Activated CD8-positive, alpha-beta memory T cell treated with anti-CD3 and anti-CD28 coated beads, Interleukin-2, amount 10 ng/mL, durations not matched to agents 7 days and 5 days (primary cell): Measurements from ENCODE around the gene SCN5A. TPM values are rescaled to one million over a fixed set of nuclear protein-coding genes. Genes with fewer than 3 reads are reported as not detected.

ENCODE experiments used
- ATAC-seq: fragments of 150-1000 bp; cut with Tn5 transposase; one replicate; pipeline ENCODE4 v1.10.0; 2021; ENCODE audit warnings: moderate library complexity
- CTCF ChIA-PET: fragments of 350-600 bp; sonication (Branson Sonifier 250); formaldehyde crosslinking; loops from one replicate; lab custom pipeline; 2021; ENCODE audit warnings: antibody characterized with exemption; lab: Charles Lee
- DNase-seq: peaks from one replicate; pipeline ENCODE4 v3.0.0-alpha.2; 2020
- H3K27ac Mint-ChIP-seq: one replicate; pipeline ENCODE4 v1.8.0; 2021; ENCODE audit warnings: mild to moderate bottlenecking, mixed read lengths
- H3K27me3 Mint-ChIP-seq: one replicate; pipeline ENCODE4 v1.8.0; 2021; ENCODE audit warnings: mixed read lengths
- H3K36me3 Mint-ChIP-seq: one replicate; pipeline ENCODE4 v1.8.0; 2021; ENCODE audit warnings: mild to moderate bottlenecking, mixed read lengths
- H3K4me1 Mint-ChIP-seq: one replicate; pipeline ENCODE4 v1.8.0; 2021; ENCODE audit warnings: mixed read lengths
- H3K4me3 Mint-ChIP-seq: one replicate; pipeline ENCODE4 v1.8.0; 2021; ENCODE audit warnings: mild to moderate bottlenecking, moderate library complexity, mixed read lengths
- H3K9me3 Mint-ChIP-seq: one replicate; pipeline ENCODE4 v1.8.0; 2022; ENCODE audit warnings: low read depth, mixed read lengths
- total RNA-seq, 2 experiments: library from RNA; stranded (reverse); gene quantifications; one replicate each; pipeline ENCODE4 v1.2.3, GENCODE V29; 2021

The SCN5A gene
- total RNA-seq, 2 experiments from 2014 or later = not detected

DNA sequence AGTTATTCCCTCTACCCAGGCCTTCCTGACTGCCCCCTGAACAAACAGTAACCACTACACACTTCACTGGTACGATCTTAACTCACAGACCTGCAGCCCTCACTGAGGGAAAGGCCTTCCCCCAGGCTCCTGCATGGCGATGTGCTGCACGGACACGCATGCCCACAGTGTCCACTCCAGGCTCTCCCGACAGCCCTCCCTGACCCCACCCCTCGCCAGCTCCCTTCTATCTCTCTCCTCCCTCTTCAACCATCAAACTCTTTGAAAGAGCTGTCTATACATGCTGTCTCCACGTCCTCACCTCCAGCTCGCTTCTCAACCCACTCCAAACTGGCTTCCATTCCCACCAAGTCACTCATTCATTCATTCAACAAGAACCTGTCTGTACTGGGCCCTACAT, 3.9 kb downstream of the SCN5A start:
- peaks cover 3% of the 10 kb centered on the region for H3K27me3 Mint-ChIP-seq
- H3K27ac Mint-ChIP-seq = no peak overlapping the region
- CTCF ChIA-PET = interaction anchor here (1.0 to 1.7 kb wide), 3 partner anchors 16 to 150 kb away, joined by 3 to 6 read pairs (median 4); partner anchors contain the start of gene EXOG
- H3K4me3 Mint-ChIP-seq = no peak overlapping the region
- ATAC-seq (no peak), DNase-seq (peak; percentile 15)
- H3K36me3 Mint-ChIP-seq = no peaks in the 10 kb centered on the region
- no peaks in the 10 kb centered on the region for H3K9me3 Mint-ChIP-seq
- peaks cover 4% of the 10 kb centered on the region for H3K4me1 Mint-ChIP-seq

DNA sequence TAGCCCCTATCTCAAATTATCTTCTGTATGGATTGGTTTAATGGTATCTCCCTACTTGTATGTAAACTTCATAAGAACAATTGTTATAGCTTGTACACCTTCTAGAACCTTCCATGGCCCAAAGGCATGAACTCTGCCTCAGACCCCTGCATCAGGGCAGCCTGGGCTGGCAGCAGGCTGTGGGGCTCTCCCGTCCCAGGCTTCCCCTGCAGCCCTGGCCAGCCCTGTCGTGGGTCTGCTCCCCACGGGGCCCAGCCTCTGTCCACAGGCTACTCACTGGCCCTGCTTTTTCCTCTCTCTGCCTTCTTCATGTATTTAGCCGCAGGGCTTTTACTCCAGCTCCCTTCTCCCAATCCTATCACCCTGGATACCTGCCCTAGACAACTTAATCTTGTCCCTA, 4.4 kb downstream of the SCN5A start:
- CTCF ChIA-PET = interaction anchor here (0.9 to 1.0 kb wide), 2 partner anchors 18 to 124 kb away, joined by 3 to 4 read pairs; no protein-coding TSS in a partner anchor
- DNase-seq = no peak
- H3K4me1 Mint-ChIP-seq = peaks cover 4% of the 10 kb centered on the region
- H3K27ac Mint-ChIP-seq = no peak overlapping the region
- H3K36me3 Mint-ChIP-seq = no peaks in the 10 kb centered on the region
- no peaks in the 10 kb centered on the region for H3K9me3 Mint-ChIP-seq
- H3K27me3 Mint-ChIP-seq = peaks cover 3% of the 10 kb centered on the region
- H3K4me3 Mint-ChIP-seq = no peak overlapping the region
- no peak for ATAC-seq

DNA sequence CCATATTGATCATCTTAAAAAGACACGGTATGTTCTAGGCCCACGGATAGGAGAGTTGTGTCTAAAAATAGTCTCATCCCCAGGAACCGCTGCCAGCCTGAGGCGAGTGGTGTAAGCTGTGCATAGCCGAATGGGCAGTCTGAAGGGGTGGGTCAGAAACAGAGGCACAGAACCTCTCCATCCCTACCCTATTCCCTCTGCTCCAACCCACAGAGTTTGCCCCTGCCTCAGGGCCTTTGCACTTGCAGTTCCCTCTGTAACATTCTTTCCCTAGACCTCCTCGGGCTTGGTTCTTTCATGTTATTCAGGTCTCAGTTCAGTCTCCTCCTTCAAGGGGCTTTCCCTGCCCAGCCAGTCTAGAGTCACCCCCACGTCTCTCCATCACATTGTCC, 4.8 kb downstream of the SCN5A start:
- Mint-ChIP-seq H3K27ac (no peak overlapping the region), H3K4me3 (no peak overlapping the region), H3K27me3 (peaks cover 3% of the 10 kb centered on the region), H3K36me3 (no peaks in the 10 kb centered on the region), H3K4me1 (peaks cover 4% of the 10 kb centered on the region), H3K9me3 (no peaks in the 10 kb centered on the region)
- CTCF ChIA-PET = interaction anchor here (0.9 to 1.0 kb wide), 2 partner anchors 18 to 123 kb away, joined by 3 to 4 read pairs; no protein-coding TSS in a partner anchor
- ATAC-seq (no peak), DNase-seq (peak; percentile 25)

DNA sequence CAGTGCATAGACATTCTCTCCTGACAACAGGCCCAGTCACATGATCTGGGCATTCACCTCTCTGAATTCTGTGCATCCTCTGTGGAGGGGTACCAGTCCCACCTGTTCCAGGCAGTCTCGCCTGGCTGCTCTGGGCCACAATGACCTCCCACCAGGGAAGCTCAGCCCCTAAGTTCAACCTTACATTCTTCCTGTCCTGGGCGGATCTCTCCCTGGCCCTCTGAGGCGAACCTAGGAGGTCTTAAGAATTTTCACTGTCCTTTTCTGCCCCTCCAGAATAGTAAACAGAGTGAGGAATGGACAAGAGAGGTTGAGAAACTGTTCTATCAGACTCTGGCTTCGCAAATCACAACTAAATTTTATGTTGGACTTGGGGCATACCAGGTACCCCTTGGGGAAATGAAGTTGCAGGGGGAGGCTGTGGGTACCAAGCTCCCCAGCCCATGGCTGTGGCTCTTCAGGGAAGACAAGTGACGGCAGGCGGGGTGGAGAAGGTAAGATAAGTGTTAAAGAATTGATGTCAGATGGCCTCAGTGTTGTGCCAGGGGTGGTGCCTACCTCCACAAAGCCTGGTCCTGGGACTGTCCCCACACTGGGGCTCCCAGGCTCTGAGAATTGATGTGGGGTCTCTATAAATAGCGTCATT, 5.3 kb downstream of the SCN5A start:
- Mint-ChIP-seq H3K27ac (no peak overlapping the region), H3K9me3 (no peaks in the 10 kb centered on the region), H3K4me3 (no peak overlapping the region), H3K4me1 (peaks cover 4% of the 10 kb centered on the region), H3K36me3 (no peaks in the 10 kb centered on the region), H3K27me3 (peaks cover 3% of the 10 kb centered on the region)
- DNase-seq (no peak), ATAC-seq (no peak)
- CTCF ChIA-PET = interaction anchor here (0.9 kb wide), 1 partner anchor 123 kb away, joined by 4 read pairs; no protein-coding TSS in a partner anchor

DNA sequence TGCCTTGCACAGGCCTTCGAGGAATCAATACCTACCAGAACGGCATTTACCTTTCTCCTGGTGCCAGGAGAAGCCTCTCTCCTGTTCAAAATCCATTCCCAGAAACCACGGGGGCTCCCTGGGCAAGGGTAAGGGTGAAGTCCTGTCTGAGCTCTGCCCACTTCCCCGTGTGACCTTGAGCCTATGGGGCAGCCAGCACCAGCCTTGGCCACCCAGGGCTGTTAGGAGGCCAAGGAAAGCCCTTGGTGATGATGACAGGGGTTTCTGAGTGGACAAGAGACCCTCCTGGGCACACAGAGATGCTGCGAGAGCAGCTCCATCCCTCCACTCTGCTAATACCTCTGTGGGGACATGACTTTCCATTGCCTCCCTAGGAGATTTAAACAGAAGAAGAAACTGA, 5.9 kb downstream of the SCN5A start:
- H3K27ac Mint-ChIP-seq = no peak overlapping the region
- H3K9me3 Mint-ChIP-seq = no peaks in the 10 kb centered on the region
- DNase-seq (no peak), ATAC-seq (no peak)
- H3K27me3 Mint-ChIP-seq = peaks cover 3% of the 10 kb centered on the region
- no peak overlapping the region for H3K4me3 Mint-ChIP-seq
- H3K4me1 Mint-ChIP-seq = peaks cover 2% of the 10 kb centered on the region
- CTCF ChIA-PET = interaction anchor here (0.9 kb wide), 1 partner anchor 122 kb away, joined by 4 read pairs; no protein-coding TSS in a partner anchor
- no peaks in the 10 kb centered on the region for H3K36me3 Mint-ChIP-seq

DNA sequence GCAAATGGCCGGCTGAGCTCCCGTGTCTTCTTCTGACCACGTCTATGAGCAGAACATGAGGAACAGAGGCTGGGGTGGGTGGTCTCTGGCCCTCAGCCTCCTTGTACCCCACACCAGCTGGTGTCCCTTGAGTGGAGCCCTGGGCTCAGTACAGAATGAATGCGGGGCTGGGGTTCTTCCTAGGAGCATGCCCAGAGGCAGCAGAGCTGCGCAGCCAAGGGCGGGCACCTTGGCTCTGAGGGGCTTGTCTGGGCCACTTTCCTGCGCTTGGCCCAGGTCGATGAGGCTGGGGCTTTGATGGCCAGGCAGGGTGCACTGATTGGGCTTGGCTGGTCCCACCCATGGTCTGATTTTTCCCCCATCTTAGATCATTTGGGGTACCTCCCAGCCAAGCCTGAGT, 6.4 kb downstream of the SCN5A start:
- DNase-seq = no peak
- Mint-ChIP-seq H3K27me3 (peaks cover 3% of the 10 kb centered on the region), H3K9me3 (no peaks in the 10 kb centered on the region)

DNA sequence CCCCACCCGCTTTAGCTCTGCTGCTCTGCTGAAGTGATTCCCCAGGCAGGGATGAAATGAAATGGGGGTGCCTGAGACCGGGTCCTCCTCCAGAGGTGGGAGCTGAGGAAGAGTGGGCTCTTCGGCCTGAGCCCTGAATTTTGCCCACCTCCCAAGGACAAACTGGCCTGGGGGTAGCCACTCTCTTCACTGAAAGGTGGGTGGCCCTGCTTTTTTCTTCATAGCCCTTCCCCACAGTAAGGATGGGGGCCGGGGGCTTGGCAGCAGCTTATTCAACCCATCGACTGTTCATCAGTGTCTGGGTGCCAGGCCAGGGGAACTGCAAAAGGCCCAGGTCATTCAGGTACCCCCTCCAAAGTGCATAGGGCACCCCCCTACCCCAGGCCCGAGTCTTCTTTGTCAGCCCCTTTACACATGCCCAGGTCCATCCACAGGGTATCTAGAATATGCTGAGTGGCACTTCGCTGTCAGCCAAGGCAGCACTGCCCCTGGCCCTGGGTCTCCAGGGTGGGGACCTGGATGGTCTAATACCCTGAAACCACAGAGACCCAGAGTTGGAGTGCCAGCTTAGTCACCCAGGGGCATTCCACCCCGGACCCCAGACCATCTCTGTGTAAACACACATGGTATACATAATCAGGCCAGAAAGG, 7.9 kb downstream of the SCN5A start:
- peaks cover 5% of the 10 kb centered on the region for H3K4me1 Mint-ChIP-seq
- CTCF ChIA-PET = interaction anchor here (0.6 kb wide), 1 partner anchor 48 kb away, joined by 3 read pairs; no protein-coding TSS in a partner anchor
- no peaks in the 10 kb centered on the region for H3K36me3 Mint-ChIP-seq
- no peak for ATAC-seq
- no peak overlapping the region for H3K27ac Mint-ChIP-seq
- no peak overlapping the region for H3K4me3 Mint-ChIP-seq
- DNase-seq = no peak
- no peaks in the 10 kb centered on the region for H3K9me3 Mint-ChIP-seq
- H3K27me3 Mint-ChIP-seq = peaks cover 3% of the 10 kb centered on the region

More for the DNA sequence above, 6.4 kb downstream of the SCN5A start:
- Mint-ChIP-seq H3K4me1 (no peaks in the 10 kb centered on the region), H3K36me3 (no peaks in the 10 kb centered on the region), H3K27ac (no peak overlapping the region), H3K4me3 (no peak overlapping the region)
- CTCF ChIA-PET = interaction anchor here (0.9 kb wide), 1 partner anchor 122 kb away, joined by 4 read pairs; no protein-coding TSS in a partner anchor
- no peak for ATAC-seq

DNA sequence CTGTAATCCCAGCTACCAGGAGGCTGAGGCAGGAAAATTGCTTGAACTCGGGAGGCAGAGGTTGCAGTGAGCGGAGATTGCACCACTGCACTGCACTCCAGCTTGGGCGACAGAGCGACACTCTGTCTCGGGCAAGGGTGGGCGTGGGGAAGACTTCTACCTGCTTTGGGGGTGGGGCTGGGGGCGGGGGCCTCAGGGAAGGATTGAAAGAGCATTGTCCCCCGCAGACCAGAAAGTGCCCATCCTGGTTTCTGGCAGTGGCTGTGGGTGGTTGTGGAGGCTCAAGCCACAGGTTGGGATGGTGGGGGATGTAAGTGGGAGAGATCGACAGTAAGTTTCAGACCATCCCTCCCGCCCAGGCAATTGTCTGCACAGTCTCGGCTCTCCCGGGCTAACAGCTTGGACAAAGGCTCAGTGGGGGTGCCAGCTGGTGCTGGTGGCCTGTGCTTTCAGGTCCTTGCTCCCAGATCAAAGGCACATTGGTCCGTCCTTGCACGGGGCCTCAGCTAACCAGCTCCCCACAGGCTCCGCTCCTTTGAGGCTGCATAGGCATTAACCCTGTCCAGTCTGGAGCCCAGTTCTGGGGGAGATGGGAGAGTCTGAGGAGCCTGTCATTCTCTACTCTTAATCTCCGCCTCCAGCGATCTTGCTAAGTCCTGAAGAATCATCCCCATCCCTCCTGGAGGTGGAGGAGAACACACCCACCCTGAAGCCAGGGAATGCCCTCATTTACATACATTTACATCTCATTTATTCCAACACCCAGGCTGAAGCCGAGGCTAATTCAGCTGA, 8.6 kb downstream of the SCN5A start:
- H3K36me3 Mint-ChIP-seq = no peaks in the 10 kb centered on the region
- no peak overlapping the region for H3K4me3 Mint-ChIP-seq
- DNase-seq (no peak), ATAC-seq (no peak)
- peaks cover 3% of the 10 kb centered on the region for H3K27me3 Mint-ChIP-seq
- H3K27ac Mint-ChIP-seq = no peak overlapping the region
- H3K4me1 Mint-ChIP-seq = peaks cover 6% of the 10 kb centered on the region
- CTCF ChIA-PET = no interaction called here
- H3K9me3 Mint-ChIP-seq = no peaks in the 10 kb centered on the region

DNA sequence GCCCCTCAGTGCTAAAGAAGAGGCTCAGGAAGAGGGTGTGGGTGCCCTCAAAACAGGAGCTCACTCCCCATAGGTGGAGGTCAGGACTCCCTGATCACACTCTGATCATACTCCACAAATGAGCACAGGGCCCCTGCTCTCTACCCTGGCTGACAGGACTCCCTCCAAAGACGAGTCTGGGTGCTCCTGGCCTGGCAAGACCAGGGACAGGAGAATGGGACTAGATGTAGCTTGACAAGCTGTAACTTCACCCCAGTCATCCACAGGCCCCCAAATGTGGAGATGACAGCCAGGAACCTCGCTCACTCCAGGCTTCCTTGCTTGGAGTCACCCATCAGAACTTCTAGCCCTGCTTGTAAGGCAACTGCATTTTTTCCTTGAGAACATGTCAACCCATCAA, 11.1 kb downstream of the SCN5A start:
- Mint-ChIP-seq H3K9me3 (no peaks in the 10 kb centered on the region), H3K36me3 (no peaks in the 10 kb centered on the region), H3K27ac (no peak overlapping the region), H3K4me3 (no peak overlapping the region), H3K4me1 (peaks cover 10% of the 10 kb centered on the region), H3K27me3 (peaks cover 2% of the 10 kb centered on the region)
- DNase-seq (no peak), ATAC-seq (no peak)
- CTCF ChIA-PET = no interaction called here

DNA sequence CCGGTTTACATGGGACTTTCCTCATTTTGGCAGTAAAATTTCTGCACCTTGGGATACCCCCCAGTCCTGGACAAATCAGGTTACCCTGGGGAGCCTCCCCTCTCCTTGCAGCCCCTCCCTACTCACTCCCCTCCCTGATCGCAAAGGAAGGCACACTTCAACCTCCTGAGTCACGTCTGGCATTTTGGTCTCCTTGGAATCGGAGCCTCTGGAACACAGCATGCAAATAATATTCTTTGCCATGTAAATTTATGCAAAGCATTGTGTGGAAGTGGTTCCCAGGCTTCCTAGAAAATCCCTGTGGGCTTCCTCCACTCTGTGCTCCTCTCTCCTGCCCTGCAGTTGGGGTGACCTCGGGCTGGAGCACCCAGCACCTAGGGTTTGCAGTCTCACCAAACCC, 11.6 kb downstream of the SCN5A start:
- Mint-ChIP-seq H3K9me3 (no peaks in the 10 kb centered on the region), H3K4me1 (peaks cover 10% of the 10 kb centered on the region), H3K4me3 (no peak overlapping the region), H3K27me3 (peaks cover 2% of the 10 kb centered on the region), H3K27ac (no peak overlapping the region), H3K36me3 (no peaks in the 10 kb centered on the region)
- CTCF ChIA-PET = interaction anchor here (0.8 to 1.1 kb wide), 2 partner anchors 8 to 13 kb away, joined by 3 to 4 read pairs; no protein-coding TSS in a partner anchor
- no peak for DNase-seq
- no peak for ATAC-seq

DNA sequence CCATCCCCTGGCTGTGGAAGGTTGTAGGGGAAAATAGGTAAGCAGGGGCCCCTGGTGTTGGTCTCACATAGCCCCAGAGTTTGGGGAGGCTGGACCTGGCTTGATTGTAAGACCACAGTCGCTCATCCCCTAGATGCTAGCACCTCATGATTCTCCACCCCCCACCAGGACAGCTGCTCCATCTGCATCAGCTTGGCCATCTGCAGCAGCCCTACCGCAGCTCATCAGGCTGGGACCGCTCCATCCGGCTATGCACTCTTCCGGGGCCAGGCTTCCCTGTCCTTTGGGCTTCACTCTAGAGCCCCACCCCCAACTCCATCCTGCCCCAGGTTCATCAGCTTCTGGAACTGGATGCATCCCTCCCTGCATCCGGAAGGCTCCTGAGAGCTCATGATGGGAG, 12.6 kb downstream of the SCN5A start:
- DNase-seq = no peak
- no peak overlapping the region for H3K4me3 Mint-ChIP-seq
- no peak for ATAC-seq
- CTCF ChIA-PET = interaction anchor here (1.1 kb wide), 1 partner anchor 14 kb away, joined by 4 read pairs; no protein-coding TSS in a partner anchor
- H3K4me1 Mint-ChIP-seq = peaks cover 10% of the 10 kb centered on the region
- peaks cover 2% of the 10 kb centered on the region for H3K27me3 Mint-ChIP-seq
- no peaks in the 10 kb centered on the region for H3K36me3 Mint-ChIP-seq
- H3K9me3 Mint-ChIP-seq = no peaks in the 10 kb centered on the region
- H3K27ac Mint-ChIP-seq = no peak overlapping the region

DNA sequence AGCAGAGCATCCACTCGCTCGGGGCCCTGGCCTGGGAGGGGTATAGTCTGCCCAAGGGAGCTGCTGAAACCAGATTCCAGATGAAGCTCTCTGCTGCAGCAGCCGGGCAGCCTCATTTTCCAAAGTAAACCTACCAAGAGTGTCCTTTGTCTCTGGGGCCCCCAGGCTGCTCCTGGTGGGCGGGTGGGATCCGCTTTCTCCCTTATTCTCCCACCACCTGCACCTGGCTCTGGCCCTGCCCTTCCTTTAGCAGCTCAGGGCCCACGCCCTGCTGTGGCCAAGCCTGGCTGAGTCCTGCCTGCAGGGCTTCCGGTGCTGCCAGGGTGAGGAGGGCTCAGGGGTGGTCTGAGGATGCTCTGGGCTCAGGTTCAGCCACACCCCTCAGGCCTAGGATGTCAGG, 13.0 kb downstream of the SCN5A start:
- Mint-ChIP-seq H3K27me3 (peaks cover 2% of the 10 kb centered on the region), H3K4me1 (peaks cover 10% of the 10 kb centered on the region), H3K9me3 (no peaks in the 10 kb centered on the region), H3K4me3 (no peak overlapping the region), H3K36me3 (no peaks in the 10 kb centered on the region), H3K27ac (no peak overlapping the region)
- CTCF ChIA-PET = no interaction called here
- ATAC-seq = no peak
- no peak for DNase-seq

DNA sequence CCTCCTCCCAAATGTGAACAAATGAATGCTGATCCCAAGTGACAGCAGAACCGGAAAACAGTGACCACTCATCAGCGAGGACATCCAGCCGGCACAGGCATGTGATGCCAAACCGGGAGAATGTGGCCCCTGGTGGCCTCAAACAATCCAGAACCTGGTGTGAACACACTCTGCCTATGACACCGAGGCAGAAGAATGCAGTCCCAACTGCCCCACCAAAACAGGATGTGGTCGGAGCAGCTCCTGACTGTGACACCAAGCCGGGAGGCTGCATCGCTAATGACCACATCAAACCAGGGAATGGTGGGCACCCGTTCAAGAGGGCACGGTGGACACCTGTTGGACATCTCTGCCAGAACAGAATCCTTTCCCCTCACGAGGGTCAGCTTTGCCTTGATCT, 15.4 kb downstream of the SCN5A start:
- ATAC-seq = no peak
- no peak for DNase-seq
- CTCF ChIA-PET = no interaction called here
- Mint-ChIP-seq H3K27me3 (peaks cover 2% of the 10 kb centered on the region), H3K4me3 (no peak overlapping the region), H3K36me3 (no peaks in the 10 kb centered on the region), H3K9me3 (no peaks in the 10 kb centered on the region), H3K27ac (no peak overlapping the region), H3K4me1 (peaks cover 10% of the 10 kb centered on the region)
